ENCODE measurements around the gene FXR1.
"Not testable (repeated sequence)": the region's sequence is repeated elsewhere in the genome, so short reads cannot be mapped to it uniquely, and the experiment has no call there.

Gene FXR1

DNA sequence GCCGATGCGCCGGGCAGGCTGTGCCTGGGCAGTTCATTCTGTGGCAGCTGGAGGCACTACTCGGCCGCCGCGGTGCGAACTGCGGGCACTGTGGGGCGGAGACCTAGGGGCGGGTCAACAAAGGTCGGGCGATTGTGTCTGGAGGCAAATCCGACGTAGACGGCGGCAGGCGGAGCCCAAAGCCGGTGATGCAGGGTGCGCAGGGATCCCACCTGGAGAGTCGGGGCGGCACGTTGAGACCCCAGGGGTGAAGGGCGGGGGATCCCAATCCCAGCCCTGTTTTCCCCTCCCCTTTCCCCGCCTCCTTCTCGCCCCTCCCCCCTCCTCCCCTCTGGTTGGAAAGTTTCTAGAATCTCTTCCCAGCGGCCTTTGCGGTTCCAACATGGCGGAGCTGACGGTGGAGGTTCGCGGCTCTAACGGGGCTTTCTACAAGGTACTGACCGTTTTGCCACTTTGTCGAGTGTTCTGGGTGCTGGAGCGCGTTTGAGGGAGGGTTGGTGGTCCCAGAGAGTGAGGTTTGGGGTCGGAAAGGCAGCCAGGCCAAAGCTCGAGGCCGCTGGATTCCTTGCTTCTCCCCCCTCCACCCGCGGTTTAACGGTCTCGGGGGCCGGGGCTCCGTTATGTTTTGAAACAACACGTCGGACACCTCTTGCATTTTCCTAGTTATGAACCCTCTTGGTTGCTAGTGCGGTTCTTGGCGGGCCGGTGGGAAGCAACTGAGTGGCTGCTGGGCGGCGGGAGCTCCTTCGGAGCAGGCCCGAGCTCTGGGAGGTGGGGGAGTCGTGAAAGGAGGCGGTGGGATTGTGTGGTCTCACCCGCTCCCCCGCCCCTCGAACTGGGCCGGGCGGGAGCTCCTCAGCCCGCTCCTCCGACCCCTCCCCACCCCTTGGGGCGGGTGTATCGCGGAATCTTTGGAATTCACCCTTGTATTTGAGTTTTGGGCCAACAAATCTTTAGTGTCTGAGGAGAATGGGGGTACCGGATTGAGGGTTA lies at the start of gene FXR1:
FXR1 (plus strand) TSS at position 367 of the 993 bp plus-strand sequence; CDS start at position 383, 16 bp downstream.
- in situ Hi-C loops (cut with MboI; ENCODE audit: low sequenced_read_pairs): no loop called here

- in situ Hi-C loops (cut with MboI; ENCODE audit: low sequenced_read_pairs): no loop called here
These were observed 42.3 kb upstream of the FXR1 start for GRCh38 chr3:180870008-180870699.

GRCh38 chr3:180871901-180872300 lies 40.6 kb upstream of the FXR1 start:
- in situ Hi-C loops (cut with MboI; ENCODE audit: low sequenced_read_pairs): no loop called here

DNA sequence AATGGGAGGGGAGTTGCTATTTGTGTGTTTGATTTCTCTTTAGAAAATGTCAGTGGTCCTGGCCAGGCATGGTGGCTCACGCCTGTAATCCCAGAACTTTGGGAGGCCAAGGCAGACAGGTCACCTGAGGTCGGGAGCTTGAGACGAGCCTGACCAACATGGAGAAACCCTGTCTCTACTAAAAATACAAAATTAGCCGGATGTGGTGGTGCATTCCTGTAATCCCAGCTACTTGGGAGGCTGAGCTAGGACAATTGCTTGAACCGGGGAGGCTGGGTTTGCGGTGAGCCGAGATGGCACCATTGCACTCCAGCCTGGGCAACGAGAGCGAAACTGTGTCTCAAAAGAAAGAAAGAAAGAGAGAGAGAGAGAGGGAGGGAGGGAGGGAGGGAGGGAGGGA lies 40.0 kb upstream of the FXR1 start:
- in situ Hi-C loops (cut with MboI; ENCODE audit: low sequenced_read_pairs): not testable (repeated sequence)

GRCh38 chr3:180875124-180875698 lies 37.3 kb upstream of the FXR1 start:
- in situ Hi-C loops (cut with MboI; ENCODE audit: low sequenced_read_pairs): no loop called here

- in situ Hi-C loops (cut with MboI; ENCODE audit: low sequenced_read_pairs): no loop called here
These were observed 31.2 kb upstream of the FXR1 start for GRCh38 chr3:180881065-180881801.

GRCh38 chr3:180882115-180882514 lies 30.4 kb upstream of the FXR1 start:
- in situ Hi-C loops (cut with MboI; ENCODE audit: low sequenced_read_pairs): no loop called here

DNA sequence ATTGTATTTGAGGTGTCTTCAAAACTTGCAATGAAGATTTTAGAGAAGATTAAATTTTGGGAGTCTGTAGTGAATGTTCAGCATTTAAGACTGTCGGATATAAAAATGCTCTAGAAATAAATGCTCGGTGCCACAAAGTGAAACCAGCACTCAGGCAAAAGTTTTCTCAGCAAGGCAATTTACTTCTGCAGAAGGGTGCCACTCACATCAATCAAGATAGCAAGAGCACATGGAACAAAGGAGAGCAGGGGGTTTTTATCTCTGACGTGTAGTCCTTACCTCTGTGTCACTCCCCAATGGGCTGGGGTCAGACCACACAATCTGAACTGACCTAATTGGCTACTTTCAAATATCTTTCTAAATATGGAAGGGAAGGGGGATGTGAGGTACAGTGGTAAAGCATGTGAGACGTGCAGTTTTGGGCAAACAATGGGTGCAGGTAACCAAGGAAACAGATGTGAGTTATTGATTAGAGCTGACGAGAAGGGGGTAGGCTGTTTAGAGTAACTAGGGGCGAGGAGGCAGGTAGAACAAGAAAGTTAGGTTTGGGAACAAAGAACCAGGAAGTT lies 23.4 kb upstream of the FXR1 start:
- in situ Hi-C loops (cut with MboI; ENCODE audit: low sequenced_read_pairs): no loop called here

- in situ Hi-C loops (cut with MboI; ENCODE audit: low sequenced_read_pairs): no loop called here
These were observed 13.9 kb upstream of the FXR1 start for GRCh38 chr3:180898572-180898971.

- in situ Hi-C loops (cut with MboI; ENCODE audit: low sequenced_read_pairs): no loop called here
These were observed 2.9 kb upstream of the FXR1 start for GRCh38 chr3:180909369-180910127.

DNA sequence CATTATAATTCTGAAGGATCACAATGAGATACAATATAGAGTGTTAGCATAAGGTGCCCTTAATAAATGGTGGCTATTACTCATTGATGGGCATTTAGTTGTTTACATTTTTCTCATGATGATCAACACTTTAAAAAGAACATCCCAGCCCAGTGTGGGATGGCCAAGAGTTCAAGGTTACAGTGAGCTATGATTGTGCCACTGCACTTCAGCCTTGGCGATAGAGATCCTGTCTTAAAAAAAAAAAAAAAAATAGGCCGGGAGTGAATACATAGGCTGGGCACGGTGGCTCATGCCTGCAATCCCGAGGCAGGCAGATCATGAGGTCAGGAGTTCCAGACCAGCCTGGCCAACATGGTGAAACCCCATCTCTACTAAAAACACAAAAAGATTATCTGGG lies 1.6 kb upstream of the FXR1 start:
- in situ Hi-C loops (cut with MboI; ENCODE audit: low sequenced_read_pairs): no loop called here

DNA sequence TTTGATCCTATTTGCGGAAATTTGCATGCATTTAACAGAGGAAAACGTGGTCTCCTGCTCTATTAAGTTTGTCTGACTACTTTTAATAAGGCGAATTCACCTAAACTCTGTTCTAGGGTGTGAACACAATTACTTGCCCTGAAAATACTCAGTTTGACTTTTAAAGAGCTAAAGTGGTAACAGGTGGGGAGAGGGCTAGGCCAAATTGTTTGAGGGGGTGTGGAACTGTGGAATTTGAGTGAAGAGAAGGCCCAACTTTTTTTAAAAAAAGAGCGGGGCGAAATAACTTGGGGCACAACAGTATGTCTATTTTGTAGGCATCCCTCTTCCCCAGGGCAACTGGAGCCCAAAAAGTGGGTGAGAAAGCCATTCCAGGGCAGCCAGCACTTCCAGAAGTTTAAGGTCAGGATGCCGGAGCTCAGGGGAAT lies 580 bp upstream of the FXR1 start:
- in situ Hi-C loops (cut with MboI; ENCODE audit: low sequenced_read_pairs): no loop called here

DNA sequence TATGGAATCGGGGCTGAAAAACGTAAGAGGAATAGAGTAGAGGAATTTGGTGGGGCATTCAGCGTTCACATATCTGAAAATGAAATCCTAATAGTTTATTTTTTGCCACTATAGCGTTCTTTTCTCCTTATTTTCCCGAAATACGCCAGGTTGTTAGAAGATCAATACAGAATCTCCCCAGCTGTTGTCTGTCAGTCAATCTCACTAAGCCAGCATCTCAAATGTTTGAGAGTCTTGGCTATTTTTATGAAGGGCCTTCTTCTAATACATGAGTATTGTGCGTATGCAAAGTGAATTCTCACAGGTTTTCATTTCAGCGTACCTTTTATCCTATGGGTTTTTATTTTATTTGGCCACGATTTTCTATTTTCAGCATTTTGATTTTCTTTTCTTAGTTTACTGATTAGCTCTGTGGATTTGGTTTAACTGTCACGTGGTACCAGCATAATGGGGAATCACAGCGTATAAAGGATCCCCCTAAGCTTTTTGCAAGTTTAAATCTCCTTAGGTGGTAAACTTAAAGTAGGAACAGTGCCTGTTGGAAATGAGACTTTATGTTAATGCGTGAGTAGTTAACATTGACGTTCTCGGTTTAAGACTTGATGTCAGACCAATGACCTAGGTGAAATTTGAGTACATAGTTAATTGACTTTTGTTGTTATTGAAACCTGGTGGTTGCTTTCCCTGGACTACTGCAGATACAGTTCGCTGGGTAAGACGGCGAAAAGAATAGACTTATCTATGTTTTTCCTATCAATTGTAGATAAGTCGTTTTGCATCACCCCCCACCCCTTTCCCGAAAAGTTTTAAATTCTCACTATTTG lies 1.3 kb downstream of the FXR1 start:
- in situ Hi-C loops (cut with MboI; ENCODE audit: low sequenced_read_pairs): no loop called here

- in situ Hi-C loops (cut with MboI; ENCODE audit: low sequenced_read_pairs): no loop called here
These were observed 6.1 kb downstream of the FXR1 start for GRCh38 chr3:180918542-180918941.

- in situ Hi-C loops (cut with MboI; ENCODE audit: low sequenced_read_pairs): no loop called here
These were observed 9.8 kb downstream of the FXR1 start for GRCh38 chr3:180922242-180922641.

GRCh38 chr3:180923561-180923960 lies 11.1 kb downstream of the FXR1 start:
- in situ Hi-C loops (cut with MboI; ENCODE audit: low sequenced_read_pairs): no loop called here

DNA sequence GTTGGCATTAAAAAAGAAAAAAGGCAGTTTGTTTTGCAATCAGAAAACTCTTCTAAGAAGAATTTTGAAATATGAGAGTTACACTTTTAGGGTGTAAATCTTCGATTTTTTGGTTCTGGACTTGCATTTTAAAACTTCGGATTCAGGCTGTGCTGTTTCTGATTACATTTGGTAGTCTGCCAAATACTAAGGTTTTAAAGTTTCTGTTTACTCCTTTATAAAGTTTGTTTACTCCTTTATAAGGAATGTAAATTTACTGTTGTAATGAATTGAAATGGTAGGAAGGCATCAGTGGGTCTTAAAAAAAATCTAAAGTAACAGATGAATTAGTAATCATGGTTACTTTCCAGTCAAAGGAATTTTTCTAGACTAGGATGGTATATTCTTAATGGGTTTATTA lies 14.1 kb downstream of the FXR1 start:
- in situ Hi-C loops (cut with MboI; ENCODE audit: low sequenced_read_pairs): no loop called here

GRCh38 chr3:180929376-180929775 lies 16.9 kb downstream of the FXR1 start:
- in situ Hi-C loops (cut with MboI; ENCODE audit: low sequenced_read_pairs): no loop called here

DNA sequence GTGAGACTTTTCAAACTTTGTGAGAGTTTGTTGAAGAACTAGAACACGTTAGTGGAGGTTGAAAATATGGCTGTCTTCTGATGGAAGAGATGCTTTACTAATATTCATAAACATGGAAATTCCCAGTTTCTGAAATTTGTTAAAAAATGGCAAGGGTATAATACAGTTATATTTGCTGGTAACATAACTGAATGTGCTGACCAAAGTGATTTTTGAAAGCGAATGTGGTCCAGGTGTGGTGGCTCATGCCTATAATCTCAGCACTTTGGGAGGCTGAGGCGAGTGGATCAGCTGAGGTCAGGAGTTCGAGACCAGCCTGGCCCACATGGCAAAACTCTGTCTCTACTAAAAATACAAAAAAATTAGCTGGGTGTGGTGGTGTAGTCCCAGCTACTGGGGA lies 18.1 kb downstream of the FXR1 start:
- in situ Hi-C loops (cut with MboI; ENCODE audit: low sequenced_read_pairs): no loop called here

Data from hTERT RPE-1 (cell line).